HepG2 (cell line): ENCODE data around the gene MST1. TPM values are rescaled to one million over a fixed set of nuclear protein-coding genes. Genes with fewer than 3 reads are reported as not detected.

Experiments
- CHCHD3 ChIP-seq: sonication (generic); formaldehyde crosslinking; IDR thresholded peaks from 2 replicates; pipeline ENCODE4 v1.8.0; 2022; ENCODE audit warnings: mild to moderate bottlenecking, missing genetic modification reagents, moderate library complexity
- CREB1 ChIP-seq, 2 experiments: fragments of 450-650 bp in 1 of 2; IDR thresholded peaks; 2 replicates each; pipeline ENCODE4 v1.6.1; 2016 to 2017; ENCODE audit warnings: control low read depth in 1 of 2, mild to moderate bottlenecking in 1 of 2, missing compliant biosample characterization in 1 of 2, missing genetic modification characterization in 1 of 2
- DMAP1 ChIP-seq: IDR thresholded peaks from 2 replicates; pipeline ENCODE4 v1.6.1; 2016
- MAFF ChIP-seq: IDR thresholded peaks from 2 replicates; pipeline ENCODE4 v1.6.1; 2011; ENCODE audit warnings: low read depth, low read length, improper control_type of control experiment
- NFYB ChIP-seq: sonication (generic); formaldehyde crosslinking; IDR thresholded peaks from 2 replicates; pipeline ENCODE4 v1.4.0; 2020; ENCODE audit warnings: missing genetic modification reagents
- NFYC ChIP-seq: IDR thresholded peaks from 2 replicates; pipeline ENCODE4 v1.6.1; 2016; ENCODE audit warnings: missing genetic modification reagents, missing compliant biosample characterization
- ZNF224 ChIP-seq: sonication (generic); formaldehyde crosslinking; IDR thresholded peaks from 2 replicates; pipeline ENCODE4 v1.5.0; 2020; ENCODE audit warnings: mild to moderate bottlenecking, missing genetic modification reagents
- ZNF605 ChIP-seq: sonication (generic); formaldehyde crosslinking; IDR thresholded peaks from 2 replicates; pipeline ENCODE4 v1.8.0; 2022; ENCODE audit warnings: mild to moderate bottlenecking, missing genetic modification reagents
- polyA plus RNA-seq, 8 experiments: library from polyadenylated mRNA; depleted of rRNA in 3 of 8; stranded (reverse) in 7 of 8; unstranded in 1 of 8; fragments of >200 nt; fragmentation: Illumina TruSeq in 4 of 8; extraction: Trizol in 4 of 8; gene quantifications; 2 replicates each; pipeline versions ENCODE4 v1.2.1 to v1.2.3, GENCODE V29; 2011 to 2016; ENCODE audit warnings: low read depth in 4 of 8, missing spikeins in 1 of 8, mixed read lengths in 1 of 8; ENCODE audit not compliant: insufficient read depth in 1 of 8
- total RNA-seq, 5 experiments: library from RNA; depleted of rRNA; stranded (reverse); fragments of >200 nt; fragmentation: Illumina TruSeq; extraction: Trizol; gene quantifications; 2 replicates each; pipeline ENCODE4 v1.2.3, GENCODE V29; 2016; ENCODE audit warnings: low read depth in 1 of 5
- TF ChIP-seq, protein P1 (sequence below): sonication (generic); formaldehyde crosslinking; IDR thresholded peaks from 2 replicates; pipeline ENCODE4 v1.4.0; 2020; ENCODE audit warnings: mild to moderate bottlenecking, missing genetic modification reagents
- TF ChIP-seq, protein P2 (sequence below): IDR thresholded peaks from 2 replicates; pipeline ENCODE4 v1.6.1; 2016; ENCODE audit warnings: mild to moderate bottlenecking
- TF ChIP-seq, protein P3 (sequence below): sonication (generic); formaldehyde crosslinking; IDR thresholded peaks from 2 replicates; pipeline ENCODE4 v1.8.0; 2022; ENCODE audit warnings: missing genetic modification reagents, mild to moderate bottlenecking, moderate library complexity, borderline replicate concordance
- TF ChIP-seq, protein P4 (sequence below): IDR thresholded peaks from 2 replicates; pipeline ENCODE4 v1.6.1; 2016; ENCODE audit warnings: low read depth, missing genetic modification reagents, missing compliant biosample characterization

The MST1 gene
- total and polyA plus RNA-seq, 2 of the 13 experiments (the other 11 are each of a cell fraction or from before 2014, with no cell fraction given): 189 to 452 TPM

DNA sequence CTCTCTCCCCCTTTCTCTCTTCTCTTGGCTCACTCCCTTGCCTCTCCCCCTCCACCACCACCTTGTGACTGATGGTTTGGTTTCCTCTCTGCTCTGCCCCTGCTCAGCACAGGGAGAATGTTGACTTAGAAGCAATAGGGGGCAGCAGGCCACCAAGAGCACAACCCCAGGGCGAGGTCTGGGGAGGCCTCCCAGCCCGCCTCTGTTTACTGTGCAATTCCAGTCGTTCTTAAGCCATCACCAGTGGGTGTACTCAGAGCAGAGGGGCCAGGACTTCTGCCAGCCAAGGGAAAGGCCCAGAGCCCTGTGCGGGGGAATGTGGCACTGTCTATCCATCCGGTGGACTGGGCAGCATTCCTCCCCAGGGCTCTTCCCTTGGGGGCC is 20.9 kb downstream of the MST1 start (continued):
- TF ChIP-seq, protein P1, sequence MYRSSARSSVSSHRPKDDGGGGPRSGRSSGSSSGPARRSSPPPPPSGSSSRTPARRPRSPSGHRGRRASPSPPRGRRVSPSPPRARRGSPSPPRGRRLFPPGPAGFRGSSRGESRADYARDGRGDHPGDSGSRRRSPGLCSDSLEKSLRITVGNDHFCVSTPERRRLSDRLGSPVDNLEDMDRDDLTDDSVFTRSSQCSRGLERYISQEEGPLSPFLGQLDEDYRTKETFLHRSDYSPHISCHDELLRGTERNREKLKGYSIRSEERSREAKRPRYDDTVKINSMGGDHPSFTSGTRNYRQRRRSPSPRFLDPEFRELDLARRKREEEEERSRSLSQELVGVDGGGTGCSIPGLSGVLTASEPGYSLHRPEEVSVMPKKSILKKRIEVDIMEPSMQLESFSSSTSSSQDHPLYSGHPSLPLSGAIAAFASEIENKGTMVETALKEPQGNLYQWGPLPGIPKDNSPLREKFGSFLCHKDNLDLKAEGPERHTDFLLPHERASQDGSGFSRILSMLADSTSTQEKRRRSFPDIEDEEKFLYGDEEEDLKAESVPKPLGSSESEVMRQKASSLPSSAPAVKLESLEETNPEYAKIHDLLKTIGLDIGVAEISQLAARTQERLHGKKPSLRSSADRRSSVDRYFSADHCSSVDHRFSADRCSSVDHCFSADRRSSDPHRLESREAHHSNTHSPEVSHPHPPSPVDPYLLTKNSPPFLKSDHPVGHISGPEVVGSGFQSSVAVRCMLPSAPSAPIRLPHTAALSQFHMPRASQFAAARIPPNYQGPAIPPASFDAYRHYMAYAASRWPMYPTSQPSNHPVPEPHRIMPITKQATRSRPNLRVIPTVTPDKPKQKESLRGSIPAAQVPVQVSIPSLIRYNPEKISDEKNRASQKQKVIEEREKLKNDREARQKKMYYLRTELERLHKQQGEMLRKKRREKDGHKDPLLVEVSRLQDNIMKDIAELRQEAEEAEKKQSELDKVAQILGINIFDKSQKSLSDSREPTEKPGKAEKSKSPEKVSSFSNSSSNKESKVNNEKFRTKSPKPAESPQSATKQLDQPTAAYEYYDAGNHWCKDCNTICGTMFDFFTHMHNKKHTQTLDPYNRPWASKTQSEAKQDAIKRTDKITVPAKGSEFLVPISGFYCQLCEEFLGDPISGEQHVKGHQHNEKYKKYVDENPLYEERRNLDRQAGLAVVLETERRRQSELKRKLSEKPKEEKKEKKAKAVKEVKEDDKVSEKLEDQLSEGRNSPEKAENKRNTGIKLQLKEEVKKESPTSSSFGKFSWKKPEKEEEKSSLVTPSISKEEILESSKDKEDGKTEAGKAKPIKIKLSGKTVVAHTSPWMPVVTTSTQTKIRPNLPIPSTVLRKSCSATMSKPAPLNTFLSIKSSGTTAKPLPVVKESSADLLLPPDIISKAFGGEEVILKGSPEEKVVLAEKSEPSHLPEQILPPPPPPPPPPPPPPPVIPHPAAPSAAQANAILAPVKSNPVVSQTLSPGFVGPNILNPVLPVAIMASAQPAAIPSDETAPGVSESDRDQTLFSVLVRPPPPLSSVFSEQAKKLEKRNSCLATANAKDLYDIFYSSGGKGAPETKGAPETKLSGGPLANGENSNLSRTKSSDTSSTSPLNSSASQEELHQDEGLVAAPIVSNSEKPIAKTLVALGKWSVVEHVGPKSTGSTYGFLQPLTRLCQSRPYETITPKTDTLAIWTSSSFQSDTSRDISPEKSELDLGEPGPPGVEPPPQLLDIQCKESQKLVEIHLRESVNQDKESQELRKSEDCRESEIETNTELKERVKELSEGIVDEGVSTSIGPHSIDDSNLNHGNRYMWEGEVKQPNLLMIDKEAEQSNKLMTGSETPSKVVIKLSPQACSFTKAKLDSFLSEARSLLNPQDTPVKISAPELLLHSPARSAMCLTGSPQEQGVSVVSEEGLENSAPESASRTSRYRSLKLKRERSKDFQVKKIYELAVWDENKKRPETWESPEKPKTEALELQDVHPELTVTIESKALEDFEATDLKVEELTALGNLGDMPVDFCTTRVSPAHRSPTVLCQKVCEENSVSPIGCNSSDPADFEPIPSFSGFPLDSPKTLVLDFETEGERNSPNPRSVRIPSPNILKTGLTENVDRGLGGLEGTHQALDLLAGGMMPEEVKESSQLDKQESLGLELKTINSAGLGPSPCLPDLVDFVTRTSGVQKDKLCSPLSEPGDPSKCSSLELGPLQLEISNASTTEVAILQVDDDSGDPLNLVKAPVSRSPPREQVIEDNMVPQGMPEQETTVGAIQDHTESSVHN (CRISPR knock-in tag): no peak
- TF ChIP-seq, protein P2, sequence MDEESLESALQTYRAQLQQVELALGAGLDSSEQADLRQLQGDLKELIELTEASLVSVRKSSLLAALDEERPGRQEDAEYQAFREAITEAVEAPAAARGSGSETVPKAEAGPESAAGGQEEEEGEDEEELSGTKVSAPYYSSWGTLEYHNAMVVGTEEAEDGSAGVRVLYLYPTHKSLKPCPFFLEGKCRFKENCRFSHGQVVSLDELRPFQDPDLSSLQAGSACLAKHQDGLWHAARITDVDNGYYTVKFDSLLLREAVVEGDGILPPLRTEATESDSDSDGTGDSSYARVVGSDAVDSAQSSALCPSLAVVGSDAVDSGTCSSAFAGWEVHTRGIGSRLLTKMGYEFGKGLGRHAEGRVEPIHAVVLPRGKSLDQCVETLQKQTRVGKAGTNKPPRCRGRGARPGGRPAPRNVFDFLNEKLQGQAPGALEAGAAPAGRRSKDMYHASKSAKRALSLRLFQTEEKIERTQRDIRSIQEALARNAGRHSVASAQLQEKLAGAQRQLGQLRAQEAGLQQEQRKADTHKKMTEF (CRISPR knock-in tag): peak; percentile 78
- TF ChIP-seq NFYC (CRISPR knock-in tag) (no peak; the same call in 1 of the 2 replicates), ZNF224 (no peak), CHCHD3 (CRISPR knock-in tag) (no peak), ZNF605 (CRISPR knock-in tag) (peak; percentile 46; the same call in 1 of the 2 replicates), DMAP1 (0 out of 2 replicates have a peak, but pooled peaks have one; percentile 31), MAFF (no peak), CREB1 (IDR thresholded peaks at IDR 0.05) (no peak), CREB1 (CRISPR knock-in tag; IDR thresholded peaks at IDR 0.05) (no peak), NFYB (no peak)
- TF ChIP-seq, protein P3, sequence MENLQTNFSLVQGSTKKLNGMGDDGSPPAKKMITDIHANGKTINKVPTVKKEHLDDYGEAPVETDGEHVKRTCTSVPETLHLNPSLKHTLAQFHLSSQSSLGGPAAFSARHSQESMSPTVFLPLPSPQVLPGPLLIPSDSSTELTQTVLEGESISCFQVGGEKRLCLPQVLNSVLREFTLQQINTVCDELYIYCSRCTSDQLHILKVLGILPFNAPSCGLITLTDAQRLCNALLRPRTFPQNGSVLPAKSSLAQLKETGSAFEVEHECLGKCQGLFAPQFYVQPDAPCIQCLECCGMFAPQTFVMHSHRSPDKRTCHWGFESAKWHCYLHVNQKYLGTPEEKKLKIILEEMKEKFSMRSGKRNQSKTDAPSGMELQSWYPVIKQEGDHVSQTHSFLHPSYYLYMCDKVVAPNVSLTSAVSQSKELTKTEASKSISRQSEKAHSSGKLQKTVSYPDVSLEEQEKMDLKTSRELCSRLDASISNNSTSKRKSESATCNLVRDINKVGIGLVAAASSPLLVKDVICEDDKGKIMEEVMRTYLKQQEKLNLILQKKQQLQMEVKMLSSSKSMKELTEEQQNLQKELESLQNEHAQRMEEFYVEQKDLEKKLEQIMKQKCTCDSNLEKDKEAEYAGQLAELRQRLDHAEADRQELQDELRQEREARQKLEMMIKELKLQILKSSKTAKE (CRISPR knock-in tag): peak; percentile 58; the same call in 1 of the 2 replicates
- TF ChIP-seq, protein P4, sequence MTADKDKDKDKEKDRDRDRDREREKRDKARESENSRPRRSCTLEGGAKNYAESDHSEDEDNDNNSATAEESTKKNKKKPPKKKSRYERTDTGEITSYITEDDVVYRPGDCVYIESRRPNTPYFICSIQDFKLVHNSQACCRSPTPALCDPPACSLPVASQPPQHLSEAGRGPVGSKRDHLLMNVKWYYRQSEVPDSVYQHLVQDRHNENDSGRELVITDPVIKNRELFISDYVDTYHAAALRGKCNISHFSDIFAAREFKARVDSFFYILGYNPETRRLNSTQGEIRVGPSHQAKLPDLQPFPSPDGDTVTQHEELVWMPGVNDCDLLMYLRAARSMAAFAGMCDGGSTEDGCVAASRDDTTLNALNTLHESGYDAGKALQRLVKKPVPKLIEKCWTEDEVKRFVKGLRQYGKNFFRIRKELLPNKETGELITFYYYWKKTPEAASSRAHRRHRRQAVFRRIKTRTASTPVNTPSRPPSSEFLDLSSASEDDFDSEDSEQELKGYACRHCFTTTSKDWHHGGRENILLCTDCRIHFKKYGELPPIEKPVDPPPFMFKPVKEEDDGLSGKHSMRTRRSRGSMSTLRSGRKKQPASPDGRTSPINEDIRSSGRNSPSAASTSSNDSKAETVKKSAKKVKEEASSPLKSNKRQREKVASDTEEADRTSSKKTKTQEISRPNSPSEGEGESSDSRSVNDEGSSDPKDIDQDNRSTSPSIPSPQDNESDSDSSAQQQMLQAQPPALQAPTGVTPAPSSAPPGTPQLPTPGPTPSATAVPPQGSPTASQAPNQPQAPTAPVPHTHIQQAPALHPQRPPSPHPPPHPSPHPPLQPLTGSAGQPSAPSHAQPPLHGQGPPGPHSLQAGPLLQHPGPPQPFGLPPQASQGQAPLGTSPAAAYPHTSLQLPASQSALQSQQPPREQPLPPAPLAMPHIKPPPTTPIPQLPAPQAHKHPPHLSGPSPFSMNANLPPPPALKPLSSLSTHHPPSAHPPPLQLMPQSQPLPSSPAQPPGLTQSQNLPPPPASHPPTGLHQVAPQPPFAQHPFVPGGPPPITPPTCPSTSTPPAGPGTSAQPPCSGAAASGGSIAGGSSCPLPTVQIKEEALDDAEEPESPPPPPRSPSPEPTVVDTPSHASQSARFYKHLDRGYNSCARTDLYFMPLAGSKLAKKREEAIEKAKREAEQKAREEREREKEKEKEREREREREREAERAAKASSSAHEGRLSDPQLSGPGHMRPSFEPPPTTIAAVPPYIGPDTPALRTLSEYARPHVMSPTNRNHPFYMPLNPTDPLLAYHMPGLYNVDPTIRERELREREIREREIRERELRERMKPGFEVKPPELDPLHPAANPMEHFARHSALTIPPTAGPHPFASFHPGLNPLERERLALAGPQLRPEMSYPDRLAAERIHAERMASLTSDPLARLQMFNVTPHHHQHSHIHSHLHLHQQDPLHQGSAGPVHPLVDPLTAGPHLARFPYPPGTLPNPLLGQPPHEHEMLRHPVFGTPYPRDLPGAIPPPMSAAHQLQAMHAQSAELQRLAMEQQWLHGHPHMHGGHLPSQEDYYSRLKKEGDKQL (CRISPR knock-in tag): peak; percentile 65; the same call in 1 of the 2 replicates
